ENCODE measurements around the gene PSTPIP1.

Gene PSTPIP1

GRCh38 chr15:76998663-76999285 lies 3.8 kb downstream of the PSTPIP1 start:
- no peak for DNase-seq (ENCODE audit: low read depth)

DNA sequence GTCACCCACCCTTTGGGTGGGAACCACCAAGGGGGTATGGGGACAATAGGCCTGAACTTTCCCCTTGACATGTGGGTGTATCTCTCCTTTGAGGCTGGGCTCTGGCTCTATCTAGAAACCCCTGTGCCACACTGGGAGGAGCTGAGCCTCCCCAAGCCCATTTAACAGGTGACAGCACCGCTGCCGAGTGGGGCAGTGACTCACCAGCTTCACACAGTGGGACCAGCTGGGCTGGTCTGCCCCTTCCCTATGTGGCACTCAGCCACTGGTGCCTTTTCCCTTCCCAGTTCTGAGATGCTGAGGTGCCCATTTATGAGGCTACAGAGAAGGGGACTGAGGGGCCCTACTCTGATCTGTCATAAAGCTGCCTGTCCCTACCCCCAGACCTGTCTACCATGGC lies 5.1 kb downstream of the PSTPIP1 start:
- no peak for DNase-seq (ENCODE audit: low read depth)

GRCh38 chr15:77001351-77001750 lies 6.4 kb downstream of the PSTPIP1 start:
- DNase-seq (ENCODE audit: low read depth): no peak

DNA sequence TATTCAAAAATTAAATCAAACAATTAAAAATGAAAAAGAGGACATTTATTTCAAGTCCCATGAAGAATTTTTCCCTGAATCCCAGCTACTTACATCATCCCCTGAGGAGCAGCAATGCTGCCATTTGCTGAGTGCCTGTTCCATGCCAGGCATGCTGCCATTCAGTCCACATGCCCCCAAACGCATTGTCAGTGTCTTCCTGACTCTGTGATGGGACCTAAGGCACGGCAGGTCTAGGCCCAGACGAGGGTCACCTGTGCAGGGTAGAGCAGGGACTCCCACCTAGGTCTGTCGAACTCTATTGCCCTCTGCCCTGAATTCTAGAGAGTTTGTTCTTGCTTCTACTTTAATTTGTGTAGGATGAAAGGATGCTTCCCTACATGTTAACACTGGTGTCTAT lies 7.0 kb downstream of the PSTPIP1 start:
- DNase-seq (ENCODE audit: low read depth): no peak

- DNase-seq (ENCODE audit: low read depth): no peak
These were observed 7.5 kb downstream of the PSTPIP1 start for GRCh38 chr15:77002436-77002835.

DNA sequence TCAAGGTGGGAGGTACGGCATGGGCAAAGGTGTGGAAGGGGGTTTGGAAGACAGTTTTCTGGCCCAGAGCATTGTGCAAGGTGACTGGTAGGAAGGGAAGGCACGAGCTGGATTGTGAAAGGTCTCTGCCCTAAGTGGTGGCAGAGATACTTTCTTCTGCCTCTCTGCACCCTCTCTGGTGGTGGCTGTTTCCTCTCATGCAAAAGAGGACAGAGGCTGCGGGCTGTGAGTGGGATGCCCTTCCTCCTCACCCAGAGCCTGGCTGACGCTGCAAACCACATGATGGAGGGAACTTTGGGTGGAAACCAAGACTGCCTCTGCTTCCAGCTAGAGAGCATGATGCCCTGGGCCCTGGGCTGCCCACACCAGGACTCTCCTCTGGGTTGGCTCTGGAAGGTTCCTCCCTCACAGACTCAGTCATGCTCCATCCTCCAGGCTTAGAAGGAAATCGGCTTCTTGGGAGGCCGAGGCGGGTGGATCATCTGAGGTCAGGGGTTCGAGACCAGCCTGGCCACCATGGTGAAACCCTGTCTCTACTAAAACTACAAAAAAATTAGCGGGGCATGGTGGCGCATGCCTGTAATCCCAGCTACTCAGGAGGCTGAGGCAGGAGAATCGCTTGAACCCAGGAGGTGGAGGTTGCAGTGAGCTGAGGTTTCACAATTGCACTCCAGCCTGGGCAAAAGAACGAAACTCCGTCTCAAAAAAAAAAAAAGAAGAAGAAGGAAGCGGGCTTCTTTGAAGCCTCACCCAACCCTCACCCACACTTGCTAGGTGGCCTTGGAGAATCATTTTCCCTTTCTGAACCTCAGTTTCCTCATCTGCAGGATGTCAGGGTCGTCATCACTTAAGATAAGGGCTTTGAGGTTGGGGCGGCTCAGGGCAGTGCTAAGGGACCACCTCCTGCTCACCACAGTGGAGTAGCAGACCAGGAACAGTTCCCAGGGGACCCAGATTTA lies 8.3 kb downstream of the PSTPIP1 start:
- DNase-seq (ENCODE audit: low read depth): no peak

- DNase-seq (ENCODE audit: low read depth): no peak
These were observed 9.3 kb downstream of the PSTPIP1 start for GRCh38 chr15:77004189-77004588.

DNA sequence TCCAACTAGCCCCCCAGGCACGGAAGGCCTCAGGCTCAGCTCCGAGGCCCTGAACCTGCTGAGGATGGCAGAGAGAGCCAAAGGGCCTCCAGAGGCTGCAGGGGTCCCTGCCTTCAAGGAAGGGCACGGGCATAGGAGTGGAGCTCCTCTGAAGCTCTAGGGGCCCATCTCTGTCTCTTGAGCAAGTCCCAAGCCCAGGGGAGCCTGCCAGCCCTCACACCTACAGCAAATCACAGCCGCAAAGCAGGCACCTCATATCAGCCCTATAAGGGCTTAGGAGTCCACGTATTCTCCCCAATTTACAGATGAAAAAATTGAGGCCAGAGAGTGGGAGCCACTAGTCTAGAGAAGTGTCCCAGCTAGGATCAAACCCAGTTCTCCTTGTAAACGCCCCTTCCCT lies 14.2 kb downstream of the PSTPIP1 start:
- no peak for DNase-seq (ENCODE audit: low read depth)

- DNase-seq (ENCODE audit: low read depth): no peak
These were observed 14.9 kb downstream of the PSTPIP1 start for GRCh38 chr15:77009646-77010311.

GRCh38 chr15:77010312-77010686 lies 15.4 kb downstream of the PSTPIP1 start:
- no peak for DNase-seq (ENCODE audit: low read depth)

GRCh38 chr15:77010857-77011256 lies 15.9 kb downstream of the PSTPIP1 start:
- DNase-seq (ENCODE audit: low read depth): no peak

DNA sequence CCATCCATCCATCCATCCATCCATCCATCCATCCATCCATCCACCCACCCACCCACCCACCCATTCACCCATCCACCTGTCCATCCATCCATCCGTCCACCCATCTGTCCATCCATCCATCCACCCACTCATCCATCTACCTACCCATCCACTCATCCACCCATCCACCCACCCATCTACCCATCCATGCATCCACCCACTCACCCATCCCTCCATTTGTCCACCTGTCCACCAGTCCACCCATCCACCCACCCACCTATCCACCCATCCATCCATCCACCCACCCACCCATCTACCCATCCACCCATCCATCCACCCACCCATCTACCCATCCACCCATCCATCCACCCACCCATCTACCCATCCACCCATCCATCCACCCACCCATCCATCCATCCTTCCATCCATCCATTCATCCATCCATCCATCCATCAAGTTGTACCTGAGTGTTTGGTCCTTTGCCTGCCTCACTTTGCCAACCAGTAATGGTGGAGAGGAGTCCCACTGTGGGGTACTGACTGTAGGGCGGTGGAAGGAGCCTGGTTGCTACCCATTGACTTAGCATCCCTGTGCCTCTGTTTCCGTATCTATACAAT lies 17.3 kb downstream of the PSTPIP1 start:
- no peak for DNase-seq (ENCODE audit: low read depth)

DNA sequence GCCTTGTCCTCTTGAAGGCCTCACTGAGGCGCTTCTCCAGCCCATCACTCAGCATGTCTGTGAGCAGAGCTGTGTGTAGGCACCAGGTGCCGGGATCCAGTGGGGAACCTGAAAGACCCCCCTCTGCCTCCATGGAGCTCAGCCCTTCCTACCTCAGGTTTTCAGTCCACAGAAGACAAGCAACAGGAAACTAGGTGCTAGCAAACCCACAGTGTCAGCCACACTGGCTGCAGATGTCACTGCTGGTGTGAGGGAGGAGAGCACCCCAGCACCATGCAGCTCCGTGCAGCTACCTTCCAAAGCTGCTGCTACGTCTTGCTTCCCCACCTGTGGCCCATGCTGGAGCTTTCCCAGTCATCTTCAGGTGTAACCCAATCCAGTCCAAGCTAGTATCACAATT lies 17.9 kb downstream of the PSTPIP1 start:
- no peak for DNase-seq (ENCODE audit: low read depth)

DNA sequence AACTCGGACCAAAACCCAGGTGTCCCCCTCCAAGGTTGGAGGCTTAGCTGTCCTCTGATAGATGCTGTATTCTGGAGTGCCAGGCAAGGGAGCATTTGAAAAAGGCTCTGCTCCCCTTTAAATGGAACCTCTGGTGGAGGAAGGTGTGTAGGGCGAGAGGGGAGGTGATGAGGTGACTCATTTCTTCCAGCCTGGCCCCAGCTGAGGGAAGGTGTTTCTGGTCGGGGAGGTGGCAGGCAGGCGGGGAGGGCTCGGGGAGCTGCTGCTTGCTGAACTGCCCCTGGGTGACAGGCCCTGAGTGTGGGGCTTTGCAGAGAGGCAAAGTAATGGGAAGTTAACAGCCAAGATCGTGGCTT lies 18.8 kb downstream of the PSTPIP1 start:
- no peak for DNase-seq (ENCODE audit: low read depth)

DNA sequence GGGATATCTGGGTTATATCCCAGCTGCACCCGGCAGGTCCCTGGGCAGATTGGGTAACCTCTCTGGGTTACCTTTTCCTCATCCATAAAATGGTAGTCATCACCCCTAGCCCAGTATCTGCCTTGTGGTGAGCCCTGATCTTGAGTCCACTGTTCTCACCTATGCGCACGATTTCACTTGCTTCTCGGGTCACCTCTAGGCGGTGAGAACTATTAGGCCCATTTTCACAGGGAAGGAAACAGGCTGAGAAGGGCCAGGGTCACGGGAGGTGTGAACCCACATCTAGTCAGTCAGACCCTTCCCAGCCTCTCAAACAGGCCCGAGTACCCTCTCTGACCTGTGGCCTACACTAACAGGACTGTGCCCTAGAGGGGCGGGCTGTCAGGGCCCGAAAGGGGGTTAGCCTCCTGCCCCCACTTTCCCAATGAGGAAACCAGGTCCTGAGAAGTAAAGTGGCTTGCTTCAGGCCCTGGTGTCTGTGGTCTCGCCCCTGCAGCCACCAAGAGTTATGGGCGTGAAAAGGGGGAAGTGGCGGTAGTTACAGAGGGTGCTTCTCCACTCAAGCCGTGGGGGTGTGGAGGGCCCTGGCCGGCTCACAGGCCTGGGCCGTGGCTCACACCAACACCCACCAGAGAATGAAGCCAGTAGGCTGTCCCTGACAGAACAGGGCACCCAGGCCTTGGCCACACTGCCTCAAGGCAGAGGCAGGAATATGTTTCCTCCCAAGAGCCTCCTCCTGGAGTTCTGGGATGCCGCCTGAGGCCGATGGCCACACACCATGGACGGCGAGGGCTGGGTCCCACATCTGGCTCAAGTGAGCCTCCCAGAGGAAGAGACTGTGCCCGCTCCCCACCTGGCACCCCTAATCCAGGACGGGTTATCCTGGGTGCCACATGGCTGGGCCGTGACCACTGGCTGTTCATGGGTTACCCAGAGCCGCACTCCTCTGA lies 19.5 kb downstream of the PSTPIP1 start:
- DNase-seq (ENCODE audit: low read depth): no peak

DNA sequence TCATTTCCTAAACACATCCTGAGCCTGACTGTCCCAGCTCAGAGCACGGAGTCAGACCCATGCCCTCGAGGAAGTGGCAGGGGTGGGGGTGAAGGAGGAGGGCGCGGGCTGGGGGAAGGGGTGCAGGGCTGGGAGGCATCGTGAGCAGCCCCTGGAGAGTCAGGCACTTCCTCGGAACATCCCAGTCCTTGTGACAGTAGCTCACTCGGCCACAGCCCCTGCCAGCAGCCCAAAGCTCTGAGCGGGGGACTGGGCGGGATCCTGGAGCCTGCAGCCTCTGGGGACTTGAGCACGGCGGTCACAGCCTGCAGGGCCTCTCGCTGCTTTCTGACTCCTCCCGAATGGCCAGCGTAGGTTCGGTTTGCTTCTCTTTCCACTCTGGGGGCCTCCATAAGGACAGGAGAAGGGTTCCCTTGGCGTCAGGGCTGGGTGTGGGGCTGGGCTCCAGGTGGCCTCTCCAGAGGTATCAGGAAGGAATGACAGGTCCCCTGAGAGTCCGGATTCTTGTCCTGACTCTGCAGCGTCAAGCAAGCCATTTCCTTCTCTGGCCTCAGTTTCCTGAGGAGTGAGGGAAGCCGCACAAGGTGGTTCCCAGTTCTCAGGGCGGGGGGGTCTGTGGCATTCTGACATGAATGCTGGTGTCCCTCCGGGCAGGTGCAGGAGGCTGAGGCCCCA lies 20.9 kb downstream of the PSTPIP1 start:
- DNase-seq (ENCODE audit: low read depth): no peak

GRCh38 chr15:77016321-77016695 lies 21.4 kb downstream of the PSTPIP1 start:
- DNase-seq (ENCODE audit: low read depth): no peak

GRCh38 chr15:77017091-77017660 lies 22.2 kb downstream of the PSTPIP1 start:
- no peak for DNase-seq (ENCODE audit: low read depth)

GRCh38 chr15:77017761-77018720 lies 23.1 kb downstream of the PSTPIP1 start:
- DNase-seq (ENCODE audit: low read depth): no peak
